ENCODE results near the gene CCDC187. TPM values are rescaled to one million over a fixed set of nuclear protein-coding genes. Genes with fewer than 3 reads are reported as not detected.

The CCDC187 gene
- total RNA-seq, 2 donors from 2014 or later = 0.04 to 0.09 TPM

DNA sequence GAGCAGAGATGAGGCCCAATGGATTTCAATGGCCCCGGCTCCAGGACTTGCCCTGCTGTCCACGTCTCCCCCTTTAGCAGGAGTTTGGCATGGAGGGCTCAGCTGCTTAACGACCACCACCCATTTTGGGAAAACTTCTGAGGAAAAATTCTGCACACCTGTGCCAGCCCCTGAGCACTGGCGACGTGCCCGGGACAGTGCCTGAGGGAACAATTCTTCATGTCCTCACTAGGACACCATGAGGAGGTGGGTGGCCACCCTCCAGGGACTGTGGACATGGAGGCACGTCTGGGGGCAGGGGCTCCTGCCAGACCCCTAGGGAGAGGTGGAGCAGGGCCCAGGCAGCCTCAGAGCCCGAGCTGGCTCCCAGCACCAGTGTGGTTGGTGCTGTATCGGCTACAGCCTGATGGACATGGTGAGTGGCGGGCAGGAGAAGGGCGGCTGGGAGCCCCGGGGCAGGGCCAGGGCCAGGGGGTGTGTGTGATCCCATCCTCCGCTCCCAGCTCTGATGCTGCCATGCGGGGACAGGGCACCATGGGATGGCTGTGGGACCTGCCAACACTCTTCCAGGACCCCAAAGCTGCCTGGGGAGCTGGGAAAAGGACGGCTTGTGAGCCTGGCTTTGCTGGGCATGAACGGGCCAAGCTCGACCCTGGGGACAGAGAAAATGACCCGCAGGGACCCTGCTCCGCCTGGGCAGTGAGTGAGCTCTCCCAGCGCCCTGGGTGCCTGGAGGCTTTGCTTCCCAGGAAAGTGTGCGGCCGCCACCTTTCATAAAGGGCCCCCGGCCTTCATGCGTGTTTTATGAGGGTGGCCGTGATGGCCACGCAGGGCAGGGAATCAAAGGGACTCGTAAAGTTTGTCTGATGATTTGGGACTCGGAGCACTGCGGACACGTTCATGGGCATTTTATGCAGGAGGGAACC, 54.7 kb downstream of the CCDC187 start:
- Mint-ChIP-seq H3K4me1 (peaks cover 14% of the 10 kb centered on the region), H3K36me3 (ENCODE audit: low read depth) (no peaks in the 10 kb centered on the region), H3K27ac (no peak overlapping the region), H3K4me3 (no peak overlapping the region), H3K27me3 (ENCODE audit: insufficient read depth) (peaks cover 10% of the 10 kb centered on the region), H3K9me3 (no peaks in the 10 kb centered on the region)
- no peaks in the 10 kb centered on the region for H3K27me3 ChIP-seq (ENCODE audit: control insufficient read depth, insufficient read depth, low read length, poor library complexity, severe bottlenecking)
- 93 to 95% methylated on average over 27 to 30 of the region's 30 CpGs for WGBS, 2 experiments (ENCODE audit: insufficient coverage in 1 of 2, insufficient read length in 1 of 2)
- peaks cover 5% of the 10 kb centered on the region for H3K4me1 ChIP-seq (ENCODE audit: control insufficient read depth, insufficient read depth, low read length)
- H3K27ac ChIP-seq (ENCODE audit: low read depth, low read length) = no peak overlapping the region
- H3K9me3 ChIP-seq (ENCODE audit: control insufficient read depth, low read length) = no peaks in the 10 kb centered on the region
- H3K4me3 ChIP-seq (ENCODE audit: low read length) = no peak overlapping the region
- no peak for DNase-seq
- no peak overlapping the region for H3K9ac ChIP-seq (ENCODE audit: extremely low read depth, low read length, poor library complexity, severe bottlenecking)
- H3K36me3 ChIP-seq (ENCODE audit: control insufficient read depth, insufficient read depth, low read length) = no peaks in the 10 kb centered on the region
- TF ChIP-seq, protein P1, sequence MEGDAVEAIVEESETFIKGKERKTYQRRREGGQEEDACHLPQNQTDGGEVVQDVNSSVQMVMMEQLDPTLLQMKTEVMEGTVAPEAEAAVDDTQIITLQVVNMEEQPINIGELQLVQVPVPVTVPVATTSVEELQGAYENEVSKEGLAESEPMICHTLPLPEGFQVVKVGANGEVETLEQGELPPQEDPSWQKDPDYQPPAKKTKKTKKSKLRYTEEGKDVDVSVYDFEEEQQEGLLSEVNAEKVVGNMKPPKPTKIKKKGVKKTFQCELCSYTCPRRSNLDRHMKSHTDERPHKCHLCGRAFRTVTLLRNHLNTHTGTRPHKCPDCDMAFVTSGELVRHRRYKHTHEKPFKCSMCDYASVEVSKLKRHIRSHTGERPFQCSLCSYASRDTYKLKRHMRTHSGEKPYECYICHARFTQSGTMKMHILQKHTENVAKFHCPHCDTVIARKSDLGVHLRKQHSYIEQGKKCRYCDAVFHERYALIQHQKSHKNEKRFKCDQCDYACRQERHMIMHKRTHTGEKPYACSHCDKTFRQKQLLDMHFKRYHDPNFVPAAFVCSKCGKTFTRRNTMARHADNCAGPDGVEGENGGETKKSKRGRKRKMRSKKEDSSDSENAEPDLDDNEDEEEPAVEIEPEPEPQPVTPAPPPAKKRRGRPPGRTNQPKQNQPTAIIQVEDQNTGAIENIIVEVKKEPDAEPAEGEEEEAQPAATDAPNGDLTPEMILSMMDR (conservative IDR thresholded peaks at IDR 0.05) = no peak

DNA sequence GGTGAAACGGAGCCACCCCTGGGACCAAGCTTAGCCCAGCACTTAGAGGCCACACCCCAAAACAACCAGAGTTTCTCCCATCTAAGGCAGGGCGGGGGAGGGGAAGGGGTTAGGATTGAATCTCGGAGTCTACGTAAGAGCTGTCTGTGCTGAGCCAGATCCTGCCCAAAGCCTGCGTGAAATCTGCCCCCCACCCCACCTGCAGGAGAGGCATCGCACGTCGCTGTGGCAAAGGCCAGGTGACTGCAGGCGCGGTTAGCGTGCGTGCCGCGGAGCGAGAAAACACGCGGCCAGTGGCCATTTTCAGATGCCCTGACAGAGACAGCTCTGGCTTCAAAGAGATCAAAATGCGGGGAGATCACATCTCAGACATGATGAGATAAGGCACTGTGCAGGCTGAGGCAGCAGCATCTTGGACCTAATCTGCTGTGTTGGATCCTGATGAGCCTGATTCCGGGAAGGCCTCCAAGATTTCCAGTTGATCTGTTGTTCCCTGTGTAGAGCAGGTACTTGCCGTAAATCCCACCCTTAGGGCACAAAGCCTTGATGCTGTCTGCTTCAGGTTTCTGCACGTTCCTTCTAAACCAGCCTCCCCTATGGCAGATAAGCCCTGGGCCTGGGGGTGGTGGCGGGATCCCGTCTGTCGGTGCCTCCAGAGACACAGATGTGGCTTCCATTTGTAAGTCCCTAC, 55.8 kb downstream of the CCDC187 start:
- no peaks in the 10 kb centered on the region for H3K9me3 ChIP-seq (ENCODE audit: control insufficient read depth, low read length)
- no peak for DNase-seq
- H3K4me1 ChIP-seq (ENCODE audit: control insufficient read depth, insufficient read depth, low read length) = peaks cover 7% of the 10 kb centered on the region
- H3K27ac Mint-ChIP-seq = no peak overlapping the region
- no peaks in the 10 kb centered on the region for H3K36me3 ChIP-seq (ENCODE audit: control insufficient read depth, insufficient read depth, low read length)
- peaks cover 10% of the 10 kb centered on the region for H3K27me3 Mint-ChIP-seq (ENCODE audit: insufficient read depth)
- TF ChIP-seq, protein P1 (conservative IDR thresholded peaks at IDR 0.05) = no peak
- H3K4me3 ChIP-seq (ENCODE audit: low read length) = no peak overlapping the region
- WGBS, 2 experiments (ENCODE audit: insufficient coverage in 1 of 2, insufficient read length in 1 of 2) = 93 to 96% methylated on average over 16 to 24 of the region's 24 CpGs
- no peaks in the 10 kb centered on the region for H3K9me3 Mint-ChIP-seq
- H3K9ac ChIP-seq (ENCODE audit: extremely low read depth, low read length, poor library complexity, severe bottlenecking) = no peak overlapping the region
- no peaks in the 10 kb centered on the region for H3K27me3 ChIP-seq (ENCODE audit: control insufficient read depth, insufficient read depth, low read length, poor library complexity, severe bottlenecking)
- H3K4me3 Mint-ChIP-seq = no peak overlapping the region
- H3K36me3 Mint-ChIP-seq (ENCODE audit: low read depth) = no peaks in the 10 kb centered on the region
- H3K4me1 Mint-ChIP-seq = peaks cover 17% of the 10 kb centered on the region
- no peak overlapping the region for H3K27ac ChIP-seq (ENCODE audit: low read depth, low read length)

DNA sequence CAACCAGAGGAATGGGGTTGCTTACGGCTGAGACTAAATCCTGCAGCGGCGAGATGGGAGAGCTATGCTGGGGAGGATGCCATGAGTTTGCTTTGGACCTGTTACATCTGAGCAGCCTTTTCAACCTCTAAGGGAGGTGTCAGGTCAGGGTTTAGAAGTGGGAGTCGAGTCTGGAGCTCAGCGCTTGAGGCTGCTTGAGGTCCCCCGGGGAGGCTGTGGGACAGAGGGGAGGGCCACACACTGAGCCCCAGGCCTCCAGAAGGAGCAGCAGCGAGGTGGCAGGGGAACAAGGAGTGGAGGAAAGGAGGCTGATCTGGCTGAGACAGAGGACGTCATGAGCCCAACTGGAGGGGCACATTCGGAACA, 56.4 kb downstream of the CCDC187 start:
- peaks cover 17% of the 10 kb centered on the region for H3K4me1 Mint-ChIP-seq
- H3K27me3 Mint-ChIP-seq (ENCODE audit: insufficient read depth) = peaks cover 10% of the 10 kb centered on the region
- no peak overlapping the region for H3K27ac Mint-ChIP-seq
- H3K36me3 Mint-ChIP-seq (ENCODE audit: low read depth) = no peaks in the 10 kb centered on the region
- H3K9ac ChIP-seq (ENCODE audit: extremely low read depth, low read length, poor library complexity, severe bottlenecking) = no peak overlapping the region
- H3K9me3 ChIP-seq (ENCODE audit: control insufficient read depth, low read length) = no peaks in the 10 kb centered on the region
- H3K27ac ChIP-seq (ENCODE audit: low read depth, low read length) = no peak overlapping the region
- peaks cover 7% of the 10 kb centered on the region for H3K4me1 ChIP-seq (ENCODE audit: control insufficient read depth, insufficient read depth, low read length)
- no peak overlapping the region for H3K4me3 ChIP-seq (ENCODE audit: low read length)
- no peaks in the 10 kb centered on the region for H3K27me3 ChIP-seq (ENCODE audit: control insufficient read depth, insufficient read depth, low read length, poor library complexity, severe bottlenecking)
- H3K4me3 Mint-ChIP-seq = no peak overlapping the region
- no peaks in the 10 kb centered on the region for H3K36me3 ChIP-seq (ENCODE audit: control insufficient read depth, insufficient read depth, low read length)
- no peaks in the 10 kb centered on the region for H3K9me3 Mint-ChIP-seq
- WGBS, 2 experiments (ENCODE audit: insufficient coverage in 1 of 2, insufficient read length in 1 of 2) = 83 to 85% methylated on average over 6 to 9 of the region's 9 CpGs
- no peak for DNase-seq
- TF ChIP-seq, protein P1 (conservative IDR thresholded peaks at IDR 0.05) = no peak

Measured in endodermal cell (in vitro differentiated cells).